H1 (cell line): ENCODE results near the gene WDR1. TPM values are rescaled to one million over a fixed set of nuclear protein-coding genes. Genes with fewer than 3 reads are reported as not detected.

ENCODE experiments used
- CTCF ChIA-PET: fragments of 300-600 bp; sonication (Branson Sonifier 250); formaldehyde crosslinking; loops from one replicate; lab custom pipeline; 2021; ENCODE audit not compliant: partially characterized antibody; lab: Charles Lee
- POLR2A ChIA-PET: fragments of 300-600 bp; sonication (Branson Sonifier 250); formaldehyde crosslinking; loops from one replicate; lab custom pipeline; 2021; ENCODE audit warnings: inconsistent platforms; ENCODE audit not compliant: partially characterized antibody; lab: Charles Lee
- DNase-seq, 2 experiments: peaks; one replicate each; pipeline versions ENCODE4 v3.0.0 to v3.0.0-alpha.2; 2010 to 2022; ENCODE audit warnings: low spot score in 2 of 2, low read depth in 1 of 2, mixed read lengths in 1 of 2
- FAIRE-seq: peaks from 2 replicates; lab custom pipeline; 2011; peaks lifted over from hg19 to GRCh38; lab: Jason Lieb, UNC
- H2AFZ ChIP-seq: 2 replicates; pipeline ENCODE4 v1.8.1; 2012; ENCODE audit warnings: low read length, inconsistent platforms
- H2AK5ac ChIP-seq: 2 replicates; pipeline ENCODE4 v1.6.1; 2013; ENCODE audit warnings: low read depth, low read length
- H2BK120ac ChIP-seq: replicated peaks from 2 replicates; pipeline ENCODE3; 2013; ENCODE audit warnings: low read depth, low read length, inconsistent platforms
- H2BK12ac ChIP-seq: 2 replicates; pipeline ENCODE4 v1.6.1; 2013; ENCODE audit warnings: low read depth, low read length
- H2BK15ac ChIP-seq: 2 replicates; pipeline ENCODE4 v1.6.1; 2013; ENCODE audit warnings: low read length
- H2BK20ac ChIP-seq: 2 replicates; pipeline ENCODE4 v1.6.1; 2013; ENCODE audit warnings: low read length
- H2BK5ac ChIP-seq: 2 replicates; pipeline ENCODE4 v1.6.1; 2013; ENCODE audit warnings: low read depth, low read length
- H3K14ac ChIP-seq: 2 replicates; pipeline ENCODE4 v1.6.1; 2013; ENCODE audit warnings: inconsistent platforms; ENCODE audit not compliant: insufficient read length
- H3K18ac ChIP-seq: 2 replicates; pipeline ENCODE4 v1.6.1; 2013; ENCODE audit warnings: low read length; ENCODE audit errors: extremely low read depth
- H3K23ac ChIP-seq: 2 replicates; pipeline ENCODE4 v1.6.1; 2013; ENCODE audit warnings: inconsistent platforms; ENCODE audit not compliant: insufficient read length
- H3K23me2 ChIP-seq: 2 replicates; pipeline ENCODE4 v1.6.1; 2013; ENCODE audit warnings: low read depth, low read length
- H3K27ac ChIP-seq: 2 replicates; pipeline ENCODE4 v1.6.1; 2011; ENCODE audit warnings: low read depth, low read length, inconsistent platforms
- H3K27me3 ChIP-seq, 4 experiments: replicated peaks in 1 of 4; 1 replicate in 1 of 4; 2 replicates in 3 of 4; pipeline versions ENCODE4 v1.6.1 to v1.8.1; 2011 to 2013; ENCODE audit warnings: low read length in 3 of 4, mild to moderate bottlenecking in 3 of 4, inconsistent platforms in 2 of 4, mixed read lengths in 2 of 4, moderate library complexity in 1 of 4; ENCODE audit not compliant: control insufficient read depth in 3 of 4, insufficient read depth in 3 of 4; ENCODE audit errors: extremely low read depth in 1 of 4
- H3K36me3 ChIP-seq, 4 experiments: 2 replicates each; pipeline versions ENCODE4 v1.6.1 to v1.8.1; 2011 to 2013; ENCODE audit warnings: mild to moderate bottlenecking in 4 of 4, low read length in 3 of 4, moderate library complexity in 2 of 4, control low read depth in 1 of 4, inconsistent platforms in 1 of 4; ENCODE audit not compliant: insufficient read depth in 4 of 4, control insufficient read depth in 2 of 4
- H3K4ac ChIP-seq: replicated peaks from 2 replicates; pipeline ENCODE3; 2013; ENCODE audit warnings: low read length, low read depth, mixed read lengths, inconsistent platforms; ENCODE audit not compliant: insufficient read length
- H3K4me1 ChIP-seq, 4 experiments: replicated peaks in 1 of 4; 1 replicate in 1 of 4; 2 replicates in 3 of 4; pipeline versions ENCODE4 v1.6.1 to v1.8.1; 2011 to 2013; ENCODE audit warnings: low read length in 3 of 4, inconsistent platforms in 2 of 4, mixed read lengths in 1 of 4; ENCODE audit not compliant: insufficient read depth in 4 of 4, control insufficient read depth in 3 of 4
- H3K4me2 ChIP-seq, 2 experiments: 2 replicates each; pipeline versions ENCODE4 v1.6.1 to v1.8.1; 2011 to 2013; ENCODE audit warnings: low read depth in 2 of 2, low read length in 2 of 2, control low read depth in 1 of 2, inconsistent platforms in 1 of 2, mild to moderate bottlenecking in 1 of 2; ENCODE audit not compliant: insufficient read depth in 1 of 2
- H3K4me3 ChIP-seq, 4 experiments: fragments of 200-600, 300-600 bp in 1 of 4; sonication (generic), shearing (Covaris generic), sonication (Bioruptor Twin) in 1 of 4; 2 replicates each; pipeline versions ENCODE4 v1.5.1 to v1.8.1; 2011 to 2016; ENCODE audit warnings: low read length in 4 of 4, low read depth in 3 of 4, control low read depth in 2 of 4, inconsistent platforms in 2 of 4, mild to moderate bottlenecking in 2 of 4, mixed read lengths in 1 of 4, moderate library complexity in 1 of 4; ENCODE audit not compliant: insufficient read depth in 2 of 4; ENCODE audit errors: extremely low read depth in 1 of 4
- H3K56ac ChIP-seq: replicated peaks from 2 replicates; pipeline ENCODE3; 2013; ENCODE audit warnings: low read depth, mild to moderate bottlenecking, mixed read lengths, low read length, inconsistent platforms; ENCODE audit not compliant: insufficient read length
- H3K79me1 ChIP-seq: 2 replicates; pipeline ENCODE4 v1.6.1; 2013; ENCODE audit warnings: low read depth, low read length, control low read depth
- H3K79me2 ChIP-seq, 2 experiments: 2 replicates each; pipeline versions ENCODE4 v1.6.1 to v1.8.1; 2012 to 2013; ENCODE audit warnings: low read length in 2 of 2, mild to moderate bottlenecking in 2 of 2, inconsistent platforms in 1 of 2; ENCODE audit not compliant: insufficient read depth in 2 of 2, control insufficient read depth in 1 of 2
- H3K9ac ChIP-seq, 4 experiments: replicated peaks in 1 of 4; 1 replicate in 1 of 4; 2 replicates in 3 of 4; pipeline versions ENCODE4 v1.6.1 to v1.8.1; 2011 to 2013; ENCODE audit warnings: low read depth in 3 of 4, low read length in 3 of 4, control low read depth in 2 of 4, mild to moderate bottlenecking in 2 of 4, moderate library complexity in 2 of 4, inconsistent platforms in 1 of 4; ENCODE audit errors: extremely low read depth in 1 of 4
- H3K9me3 ChIP-seq, 2 experiments: 2 replicates each; pipeline versions ENCODE4 v1.6.1 to v1.8.1; 2012 to 2013; ENCODE audit warnings: mild to moderate bottlenecking in 2 of 2, moderate library complexity in 2 of 2, control low read depth in 1 of 2, inconsistent platforms in 1 of 2, low read depth in 1 of 2, low read length in 1 of 2, mixed read lengths in 1 of 2; ENCODE audit not compliant: insufficient read depth in 2 of 2
- H4K20me1 ChIP-seq, 2 experiments: replicated peaks in 1 of 2; 2 replicates each; pipeline versions ENCODE3 to v1.8.1; 2011 to 2013; ENCODE audit warnings: inconsistent platforms in 2 of 2, low read length in 2 of 2, mild to moderate bottlenecking in 1 of 2; ENCODE audit not compliant: insufficient read depth in 2 of 2, control insufficient read depth in 1 of 2
- H4K5ac ChIP-seq: 2 replicates; pipeline ENCODE4 v1.6.1; 2013; ENCODE audit warnings: low read length, low read depth, mixed read lengths, inconsistent platforms; ENCODE audit not compliant: insufficient read length
- H4K8ac ChIP-seq: 2 replicates; pipeline ENCODE4 v1.8.0; 2013; ENCODE audit warnings: mild to moderate bottlenecking, moderate library complexity, low read length, inconsistent platforms; ENCODE audit not compliant: insufficient read depth; ENCODE audit errors: extremely low read depth
- H4K91ac ChIP-seq: replicated peaks from 2 replicates; pipeline ENCODE3; 2013; ENCODE audit warnings: low read length, mixed read lengths, inconsistent platforms; ENCODE audit not compliant: insufficient read length
- WGBS, 2 experiments: shearing (Covaris generic) in 1 of 2; methylation state at CpG; one replicate each; pipeline versions ENCODE4 v1.1.6 to v1.1.7; 2013 to 2015; ENCODE audit warnings: low lambda C conversion rate in 2 of 2, mixed read lengths in 2 of 2, inconsistent platforms in 1 of 2, low coverage in 1 of 2, missing lambda C conversion rate in 1 of 2; ENCODE audit not compliant: insufficient replicate concordance in 2 of 2, insufficient coverage in 1 of 2, insufficient read length in 1 of 2; ENCODE audit errors: extremely low coverage in 1 of 2, missing lambda C conversion rate in 1 of 2; 5-methylcytosine and 5-hydroxymethylcytosine counted together
- polyA plus RNA-seq, 7 experiments: library from polyadenylated mRNA; depleted of rRNA in 3 of 7; stranded (reverse) in 5 of 7; unstranded in 2 of 7; fragments of >200 nt in 5 of 7; fragments of 200-250 nt in 2 of 7; gene quantifications; 1 replicate in 5 of 7; 2 replicates in 1 of 7; 4 replicates in 1 of 7; pipeline versions ENCODE4 v1.2.1 to v1.2.3, GENCODE V29; 2011 to 2013; ENCODE audit warnings: missing spikeins in 2 of 7, mixed read lengths in 2 of 7
- total RNA-seq: library from RNA; stranded (reverse); fragmentation: NEBNext Ultra II Directional; extraction: Animal tissue kit (Norgen Biotek cat#: 25700); gene quantifications from 2 replicates; pipeline ENCODE4 v1.2.1, GENCODE V29; 2021

Gene WDR1
- total and polyA plus RNA-seq, 2 of the 8 experiments (the other 6 are each of a cell fraction or from before 2014, with no cell fraction given), result 315 to 377 TPM

GRCh38 chr4:10083331-10083771, 33.2 kb downstream of the WDR1 start:
- Histone ChIP-seq H2AFZ (no peak overlapping the region), H3K79me2 (peaks cover 0 to 3% of the 10 kb centered on the region in 2 experiments; a peak in 1 of 4 replicates), H2BK15ac (no peak overlapping the region), H2BK5ac (no peak overlapping the region), H3K14ac (no peak overlapping the region), H3K79me1 (peaks cover 2% of the 10 kb centered on the region; the same call in 1 of the 2 replicates), H2BK120ac (no peak overlapping the region), H3K4ac (no peak overlapping the region), H3K36me3 (peaks cover 69 to 99% (median 95%) of the 10 kb centered on the region in 4 experiments), H3K18ac (no peak overlapping the region), H3K9ac (no peak overlapping the region), H4K20me1 (peaks cover 9 to 39% of the 10 kb centered on the region in 2 experiments), H2BK20ac (no peak overlapping the region), H3K56ac (no peak overlapping the region), H3K27me3 (no peaks in the 10 kb centered on the region), H3K23ac (no peak overlapping the region), H3K23me2 (no peaks in the 10 kb centered on the region), H2BK12ac (no peak overlapping the region), H3K27ac (no peak overlapping the region), H3K4me3 (no peak overlapping the region), H3K4me2 (no peak overlapping the region), H4K5ac (no peak overlapping the region), H4K91ac (no peak overlapping the region), H4K8ac (peak overlapping the region; percentile 35; the same call in 1 of the 2 replicates), H3K4me1 (no peaks in the 10 kb centered on the region), H3K9me3 (no peaks in the 10 kb centered on the region), H2AK5ac (no peak overlapping the region)
- POLR2A ChIA-PET, result interaction anchor here (0.7 to 2.6 kb wide), 6 partner anchors 9 to 30 kb away, joined by 3 to 12 read pairs (median 6); no protein-coding TSS in a partner anchor
- DNase-seq (no peak), FAIRE-seq (no peak)
- 85% methylated on average over 12 of the region's 12 CpGs; no CpG with 5 or more reads in 1 of the 2 experiments for WGBS, 2 experiments
- CTCF ChIA-PET, result interaction anchor here (1.0 to 2.0 kb wide), 4 partner anchors 11 to 58 kb away, joined by 3 to 5 read pairs (median 4); no protein-coding TSS in a partner anchor
